ENCODE data around the gene TTC31.
A peak's percentile ranks its signal among the peaks of the same experiment; 100 is the strongest.

Gene TTC31

GRCh38 chr2:74505448-74506246 lies 22.8 kb downstream of the TTC31 start:
- DNase-seq, result no peak

- DNase-seq, result peak; percentile 94 to 98 (median 96)
Observed at GRCh38 chr2:74507145-74507925, 24.5 kb downstream of the TTC31 start, which contains the start of gene PCGF1. Gene PCGF1 (minus strand): TSS chr2:74507695. CDS start chr2:74507668, 27 bp downstream.

GRCh38 chr2:74507926-74508520 lies 25.1 kb downstream of the TTC31 start:
- no peak for DNase-seq

GRCh38 chr2:74510272-74510671 lies 27.4 kb downstream of the TTC31 start:
- DNase-seq, result no peak

GRCh38 chr2:74511104-74511989 lies 28.5 kb downstream of the TTC31 start:
- DNase-seq, result no peak

- DNase-seq, result no peak
Observed at GRCh38 chr2:74512744-74513604, 30.1 kb downstream of the TTC31 start.

- DNase-seq, result peak in 1 of 5 donors; percentile 69
Observed at GRCh38 chr2:74513605-74514367, 30.9 kb downstream of the TTC31 start.

GRCh38 chr2:74514368-74515270 lies 31.7 kb downstream of the TTC31 start, which contains the start of gene TLX2:
Gene TLX2 (plus strand): TSS chr2:74514450. CDS start chr2:74514807, 357 bp downstream.
- DNase-seq, result peak in 1 of 5 donors; percentile 17

GRCh38 chr2:74515271-74515980 lies 32.5 kb downstream of the TTC31 start:
- peak in 1 of 5 donors; percentile 34 for DNase-seq

- peak; percentile 47 to 82 (median 60) for DNase-seq
Observed at GRCh38 chr2:74515981-74516633, 33.2 kb downstream of the TTC31 start.

GRCh38 chr2:74516650-74517049 lies 33.8 kb downstream of the TTC31 start:
- DNase-seq, result no peak

- no peak for DNase-seq
Observed at GRCh38 chr2:74522516-74522915, 39.6 kb downstream of the TTC31 start.

GRCh38 chr2:74524005-74524404 lies 41.1 kb downstream of the TTC31 start:
- no peak for DNase-seq

GRCh38 chr2:74524955-74525716 lies 42.3 kb downstream of the TTC31 start:
- DNase-seq, result no peak

- peak in 1 of 5 donors; percentile 38 for DNase-seq
Observed at GRCh38 chr2:74525717-74526648, 43.1 kb downstream of the TTC31 start, which contains the start of gene DQX1. Gene DQX1 (minus strand): TSS chr2:74526231. CDS start chr2:74525729, 502 bp downstream.
